Hepatic stellate cell (primary cell): ENCODE results near the gene AQP12B.
"Not testable (repeated sequence)": the region's sequence is repeated elsewhere in the genome, so short reads cannot be mapped to it uniquely, and the experiment has no call there.

ENCODE experiments used
- DNase-seq: peaks from one replicate; pipeline ENCODE4 v3.0.0; 2011; ENCODE audit warnings: low spot score

The AQP12B gene

DNA sequence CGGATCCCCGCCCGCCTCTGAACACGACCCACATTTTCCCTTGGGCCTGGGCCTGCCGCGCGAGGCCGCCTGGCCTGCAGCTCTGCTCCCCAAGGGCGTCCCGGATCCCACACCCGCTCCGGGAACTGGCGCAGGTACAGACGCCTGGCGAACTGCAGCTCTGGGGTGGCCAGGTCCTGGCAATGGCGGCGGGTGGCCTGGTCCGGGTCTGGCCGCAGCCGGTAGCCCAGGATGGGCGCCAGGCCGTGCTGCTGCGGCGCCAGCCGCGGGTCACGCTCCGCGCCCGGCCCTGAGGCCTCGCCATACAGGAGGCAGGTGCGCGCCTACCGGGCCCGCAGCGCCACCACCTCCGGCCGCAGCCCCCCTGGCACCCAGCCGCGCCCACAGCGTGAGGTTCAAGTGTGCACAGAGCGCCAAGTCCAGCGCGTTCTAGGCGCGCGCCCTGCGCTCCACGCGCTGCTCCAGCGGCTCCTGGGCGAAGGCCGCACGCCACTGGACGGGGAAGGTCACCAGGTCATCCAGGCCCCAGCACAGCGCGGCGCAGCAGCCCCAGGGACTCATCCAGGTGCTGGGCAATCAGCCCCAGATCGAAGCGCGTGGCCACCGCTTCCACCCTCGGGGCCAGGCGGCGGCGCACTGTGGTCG lies 18.5 kb upstream of the AQP12B start:
- DNase-seq = no peak

DNA sequence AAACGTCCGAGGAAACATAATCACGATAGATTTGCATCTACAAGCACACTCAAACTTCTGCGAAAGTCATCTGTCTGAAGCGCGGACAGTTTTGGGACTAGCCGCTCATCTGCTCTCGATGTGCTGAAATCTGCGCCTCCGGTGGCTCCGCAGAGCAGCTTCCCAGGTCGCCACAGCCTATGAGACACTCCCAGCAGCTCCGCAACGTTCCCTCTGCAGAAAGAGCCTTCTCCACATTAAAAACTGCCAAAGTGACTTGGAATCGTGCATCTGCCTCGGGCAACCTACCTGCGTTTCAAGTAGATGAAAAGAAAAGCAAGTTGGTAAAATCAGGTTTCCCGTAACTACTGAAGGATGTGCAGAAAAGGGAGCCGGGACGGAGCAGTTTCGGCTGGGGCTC lies 17.9 kb upstream of the AQP12B start:
- DNase-seq = not testable (repeated sequence)

DNA sequence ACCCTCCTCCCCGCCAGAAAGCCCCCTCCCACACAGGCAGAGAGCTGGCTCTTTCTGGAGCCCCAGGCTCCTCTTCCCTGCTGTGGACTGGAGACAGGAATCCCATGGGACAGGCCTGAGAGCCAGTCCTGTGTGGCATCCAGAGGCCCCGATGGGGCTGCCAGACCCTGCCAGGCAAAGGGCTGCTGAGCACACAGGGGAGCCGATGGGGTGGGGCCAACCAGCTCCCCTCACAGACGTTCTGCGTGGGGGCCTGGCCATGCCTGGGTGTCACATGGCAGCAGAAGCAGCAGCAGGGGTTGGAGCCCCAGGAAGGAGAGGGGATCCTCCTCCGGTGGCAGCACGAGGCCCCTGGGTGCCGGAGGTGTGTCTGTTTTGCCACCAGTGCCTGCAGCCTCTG lies 17.1 kb upstream of the AQP12B start:
- not testable (repeated sequence) for DNase-seq

DNA sequence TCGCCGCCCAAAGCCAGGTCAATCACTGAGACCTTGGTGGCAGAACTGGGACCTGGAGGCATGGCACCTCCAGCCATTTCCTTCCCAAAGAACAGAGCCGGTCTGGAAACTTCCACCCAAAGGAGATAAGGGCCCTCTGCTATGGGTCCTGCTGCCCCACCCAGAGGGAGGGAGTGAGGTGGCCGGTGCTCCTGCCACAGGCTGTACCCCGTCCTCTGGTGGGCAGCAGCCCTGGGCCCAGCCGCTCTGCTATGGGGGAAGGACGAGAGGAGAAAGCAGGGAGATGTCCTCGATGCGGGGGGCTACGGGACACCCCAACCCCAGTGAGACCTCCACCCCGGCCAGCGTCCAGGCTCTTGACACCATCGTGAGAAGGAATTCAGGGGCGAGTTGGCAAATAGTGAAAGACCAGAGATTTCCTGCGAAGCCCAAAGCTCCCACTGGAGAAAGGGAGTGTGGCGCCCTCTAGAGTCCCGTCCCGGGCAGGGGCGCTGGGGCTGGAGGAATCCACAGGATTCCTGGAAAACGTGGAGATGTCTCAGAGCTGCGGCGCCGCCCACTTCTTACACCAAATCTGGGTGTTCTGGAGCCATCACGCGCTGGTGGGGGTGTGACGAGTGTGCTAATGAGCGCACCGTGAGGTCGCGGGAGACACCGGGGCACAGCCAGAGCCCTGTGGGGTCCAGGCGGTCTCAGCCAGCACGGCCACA lies 16.3 kb upstream of the AQP12B start:
- not testable (repeated sequence) for DNase-seq

DNA sequence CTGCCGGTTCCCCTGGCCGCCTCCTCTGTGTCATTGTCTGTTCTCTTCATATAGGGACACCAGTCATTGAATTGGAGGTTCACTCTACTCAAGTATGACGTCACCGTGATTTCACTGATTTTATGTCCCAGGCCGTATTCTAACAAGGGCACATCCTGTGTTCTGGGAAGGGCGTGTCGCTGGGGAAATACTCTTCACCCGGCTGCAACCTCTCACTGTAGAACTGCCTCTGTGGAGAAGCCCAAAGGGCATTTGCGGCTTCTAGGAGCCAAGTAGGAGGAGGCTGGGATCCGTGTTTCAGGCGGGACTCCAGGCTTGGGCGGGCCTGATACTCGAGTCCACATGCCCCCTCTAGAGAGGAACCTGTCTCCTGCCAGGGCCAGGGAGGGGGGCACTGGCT lies 13.8 kb upstream of the AQP12B start:
- DNase-seq = not testable (repeated sequence)

DNA sequence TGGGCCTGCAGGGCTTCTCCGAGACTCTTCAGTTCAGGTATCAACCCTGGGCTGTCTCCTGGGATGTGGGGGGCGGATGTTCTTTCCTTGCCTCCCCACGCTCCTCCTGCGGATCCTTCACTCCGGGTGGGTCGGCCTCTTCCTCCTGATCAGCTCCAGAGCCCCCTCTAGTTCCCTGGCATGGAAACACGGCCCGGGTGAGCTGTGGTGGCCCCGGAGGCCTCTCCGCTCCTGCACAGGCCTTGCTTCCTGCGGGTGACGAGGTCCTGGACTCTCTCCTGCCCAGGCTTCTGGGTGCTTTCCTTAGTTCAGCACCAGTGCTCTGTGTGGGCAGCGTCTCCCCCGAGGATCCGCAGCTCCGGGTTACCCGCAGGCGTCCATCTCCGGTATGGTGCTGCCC lies 12.9 kb upstream of the AQP12B start:
- DNase-seq = not testable (repeated sequence)

DNA sequence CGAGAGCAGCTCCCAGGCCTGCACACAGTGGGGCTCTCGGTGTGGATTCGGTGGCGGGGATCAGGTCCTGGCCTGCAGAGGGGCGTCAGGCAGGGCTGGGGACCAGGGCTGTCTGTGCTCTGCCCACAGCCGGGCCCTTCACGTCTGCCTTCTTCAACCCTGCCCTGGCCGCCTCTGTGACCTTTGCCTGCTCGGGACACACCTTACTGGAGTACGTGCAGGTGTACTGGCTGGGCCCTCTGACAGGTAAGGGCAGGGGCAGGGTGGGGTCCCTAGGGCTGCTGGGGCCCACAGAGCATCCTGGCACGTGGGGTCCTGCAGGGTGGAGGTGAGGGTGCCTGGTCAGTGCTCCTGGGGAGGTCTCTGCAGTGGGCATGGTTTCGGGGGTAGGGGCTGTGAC lies 11.6 kb upstream of the AQP12B start:
- not testable (repeated sequence) for DNase-seq

DNA sequence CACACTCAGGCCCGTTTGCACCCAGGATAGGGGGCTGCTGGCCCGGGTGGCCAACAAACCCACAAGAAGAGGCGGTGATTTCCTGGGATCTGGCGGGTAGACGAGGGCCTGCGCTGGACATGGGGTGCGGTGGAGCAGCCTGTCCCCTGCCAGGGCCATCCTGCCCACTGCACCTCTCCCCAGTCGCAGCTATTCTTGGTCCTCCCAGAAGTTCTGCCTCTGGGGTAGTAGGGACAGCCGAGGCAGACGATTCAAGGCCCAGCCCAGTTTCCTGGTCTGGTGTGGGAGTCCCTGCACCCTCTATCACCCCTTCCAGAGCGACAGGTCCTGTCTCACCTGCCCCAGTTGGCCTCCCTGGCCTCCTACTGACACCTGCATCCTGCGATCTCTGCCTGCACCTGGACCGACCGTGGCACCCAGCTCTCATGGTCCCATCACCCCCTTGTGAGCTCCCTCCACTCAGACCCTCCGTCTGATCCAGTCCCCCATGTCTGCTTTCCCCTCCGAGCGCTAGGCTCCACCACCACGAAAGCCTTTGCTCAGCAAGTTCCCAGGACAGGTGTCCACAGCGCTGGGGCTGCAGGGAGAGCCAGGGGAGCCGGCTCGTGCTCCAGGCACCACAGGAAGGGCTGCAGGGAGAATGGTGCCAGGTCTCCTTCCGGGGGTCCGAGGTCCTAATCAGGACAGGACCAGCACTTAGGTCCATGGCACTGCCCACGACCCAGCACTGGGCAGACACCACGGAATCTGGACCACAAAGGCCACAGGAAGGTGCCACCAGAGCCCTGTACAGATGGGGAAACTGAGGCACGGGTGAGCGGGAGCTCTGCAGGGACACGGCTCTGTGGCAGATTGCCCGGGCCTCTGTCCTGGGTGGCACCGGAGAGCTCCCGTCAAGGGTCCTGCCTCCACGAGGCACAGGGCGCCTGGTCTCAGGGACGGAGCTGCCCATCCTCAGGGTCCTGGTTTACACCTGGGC lies 10.2 kb upstream of the AQP12B start:
- DNase-seq = not testable (repeated sequence)

DNA sequence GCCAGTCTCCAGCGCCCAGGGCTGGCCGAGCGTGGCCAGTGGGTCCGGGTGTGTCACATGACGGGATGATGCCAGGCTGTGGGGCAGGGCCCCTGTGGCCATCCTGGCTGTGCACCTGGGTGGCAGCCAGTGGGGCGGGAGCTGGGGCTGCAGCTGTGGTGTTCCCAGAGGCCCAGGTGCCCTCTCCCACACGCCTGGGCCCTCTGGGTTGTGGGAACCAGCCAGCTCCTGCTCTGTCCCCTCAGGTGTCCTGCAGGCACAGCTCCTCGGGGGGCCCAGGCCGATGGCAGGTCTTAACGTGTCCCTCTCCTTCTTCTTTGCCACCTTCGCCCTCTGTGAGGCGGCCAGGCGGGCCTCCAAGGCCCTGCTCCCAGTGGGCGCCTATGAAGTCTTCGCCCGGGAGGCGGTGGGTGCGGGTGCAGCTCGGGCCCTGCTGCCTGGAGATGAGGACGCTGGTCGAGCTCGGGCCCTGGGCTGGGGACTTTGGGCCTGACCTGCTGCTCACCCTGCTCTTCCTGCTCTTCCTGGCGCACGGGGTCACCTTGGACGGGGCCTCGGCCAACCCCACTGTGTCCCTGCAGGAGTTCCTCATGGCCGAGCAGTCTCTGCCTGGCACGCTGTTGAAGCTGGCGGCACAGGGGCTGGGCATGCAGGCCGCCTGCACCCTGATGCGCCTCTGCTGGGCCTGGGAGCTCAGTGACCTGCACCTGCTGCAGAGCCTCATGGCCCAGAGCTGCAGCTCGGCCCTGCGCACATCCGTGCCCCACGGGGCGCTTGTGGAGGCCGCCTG lies 9.1 kb upstream of the AQP12B start, which contains the start of gene AQP12A:
Gene AQP12A, plus strand, starts transcription at position 236 of the 790 bp plus-strand sequence. Its CDS starts 48 bp downstream, at position 284.
- not testable (repeated sequence) for DNase-seq

DNA sequence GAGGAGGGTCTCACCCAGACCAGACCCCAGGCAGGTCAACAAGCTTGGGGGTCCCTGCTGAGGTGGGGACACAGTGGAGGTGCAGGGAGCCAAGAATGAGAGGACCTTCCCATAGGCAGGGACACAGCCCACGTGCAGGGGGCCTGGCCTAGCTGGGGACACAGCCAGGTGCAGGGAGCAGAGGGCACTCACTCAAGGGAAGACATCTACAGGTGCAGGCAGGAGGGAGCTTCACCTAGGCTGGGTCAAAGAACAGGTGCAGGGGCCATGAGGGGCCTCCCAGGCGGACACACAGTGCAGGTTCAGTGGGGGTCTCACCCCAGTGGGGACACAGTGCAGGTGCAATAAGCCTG lies 8.4 kb upstream of the AQP12B start:
- not testable (repeated sequence) for DNase-seq

DNA sequence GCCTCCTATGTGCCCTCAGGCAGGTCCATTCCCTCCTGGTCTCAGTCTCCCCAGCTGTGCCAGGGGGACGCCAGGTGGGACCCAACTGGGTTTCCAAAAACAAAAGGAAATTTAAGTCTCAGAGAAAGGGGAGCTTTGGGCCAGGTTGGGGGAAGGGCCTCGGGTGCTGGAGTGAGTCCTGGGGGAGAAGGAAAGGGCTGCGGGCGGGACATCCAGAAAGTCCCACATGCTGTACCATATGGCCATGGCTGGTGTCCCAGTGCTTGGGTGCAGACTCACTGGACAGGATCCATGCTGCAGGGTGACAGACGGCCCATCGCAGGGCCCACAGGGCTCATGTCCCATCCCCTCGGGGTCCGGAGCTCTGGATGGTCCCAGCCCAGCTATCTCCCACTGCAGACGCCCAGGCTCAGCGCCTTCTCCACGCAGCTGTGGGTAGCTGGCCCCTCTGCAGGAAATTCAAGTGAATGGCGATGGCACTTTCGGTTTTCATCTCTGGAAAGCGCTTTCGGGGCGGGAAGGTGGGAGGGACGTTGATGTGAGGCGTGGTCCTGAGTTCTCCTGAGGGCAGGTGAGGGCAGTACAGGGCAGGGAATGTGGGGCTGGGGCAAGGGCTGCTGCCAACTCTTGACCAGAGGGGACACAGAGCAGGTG lies 7.9 kb upstream of the AQP12B start:
- DNase-seq = not testable (repeated sequence)

DNA sequence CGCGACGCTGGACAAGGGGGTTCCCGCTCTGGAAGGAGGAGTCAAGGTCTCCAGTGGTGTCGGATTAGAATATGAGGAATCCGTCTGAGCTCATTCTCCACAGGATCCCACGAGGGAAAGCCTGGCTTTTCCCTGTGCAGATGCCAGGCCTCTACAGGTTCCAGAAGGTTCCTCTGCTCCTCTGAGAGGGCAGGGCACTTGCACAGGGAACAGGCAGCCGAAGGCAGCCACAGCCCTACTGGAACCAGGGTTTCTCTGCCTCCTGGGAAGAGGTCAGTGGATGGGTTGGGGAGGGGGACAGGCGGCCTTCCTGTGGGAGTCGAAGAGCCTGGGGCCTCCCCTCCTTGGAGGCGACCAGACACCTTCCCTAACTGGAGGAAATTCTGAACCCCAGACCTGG lies 7.3 kb upstream of the AQP12B start:
- DNase-seq = no peak

DNA sequence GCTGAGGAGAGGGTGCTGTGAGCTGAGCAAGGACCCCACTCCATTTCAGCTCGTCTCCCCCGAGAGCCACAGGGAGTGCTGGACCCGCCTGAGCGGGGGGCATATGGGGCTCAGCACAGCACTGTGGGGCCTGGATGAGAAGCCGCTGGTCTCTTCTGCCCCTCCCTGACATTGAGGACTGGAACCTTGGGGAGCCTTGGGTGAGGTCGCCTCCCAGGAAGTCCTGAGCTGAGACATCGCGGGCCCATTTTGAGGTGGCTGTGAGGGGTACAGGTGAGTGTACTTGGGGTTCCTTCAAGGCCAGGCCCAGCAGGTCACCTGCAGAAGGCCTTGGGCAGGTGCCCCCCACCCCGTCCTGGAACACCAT lies 5.9 kb upstream of the AQP12B start:
- DNase-seq = no peak

DNA sequence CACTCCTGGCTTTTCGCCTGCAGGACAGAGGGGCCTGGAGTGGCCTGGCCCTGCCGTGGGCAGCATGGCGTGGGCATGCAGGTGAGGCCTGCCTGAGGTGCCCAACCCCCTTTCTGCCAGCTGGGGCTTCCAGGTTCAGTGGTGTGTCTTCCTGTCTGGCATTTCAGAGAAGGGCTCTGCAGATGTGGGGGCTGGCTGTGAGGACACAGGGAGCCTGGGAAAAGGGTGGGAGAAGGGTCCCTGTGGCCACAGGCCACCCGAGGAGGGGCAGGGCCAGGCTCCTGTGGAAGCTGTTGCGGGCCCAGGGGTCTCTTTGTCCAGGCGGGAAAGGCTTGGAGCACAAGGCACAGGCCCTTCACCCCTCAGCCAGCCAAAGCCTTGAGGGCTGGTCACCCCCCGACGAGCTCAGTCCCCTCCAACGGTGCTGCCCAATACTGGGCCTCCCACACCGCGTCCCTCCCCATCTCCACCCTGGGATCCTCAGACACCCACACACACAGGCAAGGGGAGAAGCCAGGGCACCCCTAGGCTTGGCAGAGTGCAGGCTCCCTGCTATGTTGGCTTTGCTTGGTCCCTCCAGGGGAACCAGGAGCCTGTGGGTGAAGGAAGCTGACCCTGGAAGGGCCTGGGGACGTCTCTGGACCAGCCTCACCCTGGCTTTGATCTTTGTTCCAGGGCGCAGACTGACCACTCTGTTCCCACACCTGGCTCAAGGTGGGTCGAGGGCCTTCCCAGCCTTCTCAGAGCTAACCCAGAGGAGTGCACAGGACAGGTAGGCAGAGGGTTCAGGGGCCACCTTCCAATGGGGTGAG lies 5.3 kb upstream of the AQP12B start:
- no peak for DNase-seq

DNA sequence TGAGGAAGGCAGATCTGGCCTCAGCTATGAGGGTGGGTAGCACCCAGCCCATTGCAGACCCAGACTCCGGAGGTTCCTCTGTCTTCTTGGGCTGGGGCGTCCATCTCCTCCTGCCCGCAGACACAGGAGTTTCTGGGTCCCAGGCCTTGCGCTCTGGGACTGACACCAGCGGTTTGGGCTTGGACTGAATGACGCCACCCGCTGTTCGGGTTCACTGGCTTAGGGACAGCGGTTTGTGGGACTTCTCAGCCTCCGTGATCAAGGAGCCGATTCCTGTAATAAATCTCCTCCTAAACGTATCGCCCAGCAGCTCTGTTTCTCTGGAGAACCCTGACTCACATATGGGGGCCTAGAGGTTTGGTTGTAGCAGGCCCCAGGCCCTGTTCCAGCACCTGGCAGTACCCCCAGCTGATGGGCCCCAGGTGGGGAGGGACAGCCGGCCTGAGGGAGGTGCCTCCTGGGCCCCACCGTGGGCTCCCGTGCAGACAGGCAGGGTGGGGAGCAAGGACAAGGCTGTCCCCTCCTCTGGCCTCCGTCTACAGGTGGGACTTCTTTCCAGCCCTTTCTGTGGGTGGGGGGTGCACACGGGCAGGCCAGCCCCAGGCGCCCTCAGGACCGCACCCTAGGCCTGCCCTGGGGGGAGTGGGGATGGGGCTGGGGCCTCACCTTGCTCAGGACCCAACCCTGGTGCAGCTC lies 4.5 kb upstream of the AQP12B start:
- no peak for DNase-seq

DNA sequence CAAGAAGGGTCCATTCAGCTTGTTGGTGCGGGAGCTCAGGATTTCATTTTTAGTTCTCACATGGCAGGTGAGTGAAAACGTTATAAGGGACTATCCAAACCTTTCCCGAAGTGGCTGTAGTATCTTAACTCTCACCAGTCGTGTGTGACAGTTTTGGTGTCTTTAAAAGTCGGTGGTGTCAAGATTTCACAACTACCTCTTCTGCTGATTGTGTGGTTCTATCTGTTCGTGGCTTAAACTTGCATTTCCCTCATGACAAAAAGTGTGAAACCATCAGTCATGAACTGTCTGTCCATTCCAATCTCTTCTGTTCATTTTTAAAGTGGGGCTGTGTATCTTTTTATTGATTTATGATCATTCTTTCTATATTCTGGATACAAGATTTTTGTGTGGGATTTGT lies 3.8 kb upstream of the AQP12B start:
- no peak for DNase-seq

DNA sequence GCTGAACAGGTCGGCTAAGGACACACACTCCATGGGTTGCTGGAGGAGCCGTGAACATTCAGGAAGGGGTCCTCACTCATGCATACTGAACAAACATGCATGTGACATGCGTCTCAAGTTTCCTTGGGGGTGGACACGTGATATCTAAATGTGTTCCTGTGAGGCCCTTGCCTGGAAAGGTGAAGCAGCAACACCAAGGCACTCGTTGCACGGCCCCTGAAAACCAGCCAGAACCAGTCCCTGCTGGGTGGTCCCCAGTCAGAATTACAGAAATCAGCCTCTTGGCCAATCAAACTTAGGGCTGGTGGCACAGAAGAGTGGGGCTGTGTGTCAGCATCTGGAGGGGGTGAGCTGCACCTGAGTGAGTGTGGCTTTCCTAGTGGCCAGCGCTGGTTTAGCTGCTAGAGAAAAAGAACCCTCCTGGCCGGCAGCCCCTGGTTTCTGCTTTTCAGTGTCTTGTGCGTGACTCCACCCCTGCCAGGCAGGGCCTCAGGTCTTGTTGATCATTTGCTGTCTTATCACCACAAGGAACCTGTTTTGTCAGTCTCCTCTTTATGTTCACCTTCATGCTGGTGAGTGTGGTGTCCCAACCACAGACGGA lies 3.2 kb upstream of the AQP12B start:
- no peak for DNase-seq

DNA sequence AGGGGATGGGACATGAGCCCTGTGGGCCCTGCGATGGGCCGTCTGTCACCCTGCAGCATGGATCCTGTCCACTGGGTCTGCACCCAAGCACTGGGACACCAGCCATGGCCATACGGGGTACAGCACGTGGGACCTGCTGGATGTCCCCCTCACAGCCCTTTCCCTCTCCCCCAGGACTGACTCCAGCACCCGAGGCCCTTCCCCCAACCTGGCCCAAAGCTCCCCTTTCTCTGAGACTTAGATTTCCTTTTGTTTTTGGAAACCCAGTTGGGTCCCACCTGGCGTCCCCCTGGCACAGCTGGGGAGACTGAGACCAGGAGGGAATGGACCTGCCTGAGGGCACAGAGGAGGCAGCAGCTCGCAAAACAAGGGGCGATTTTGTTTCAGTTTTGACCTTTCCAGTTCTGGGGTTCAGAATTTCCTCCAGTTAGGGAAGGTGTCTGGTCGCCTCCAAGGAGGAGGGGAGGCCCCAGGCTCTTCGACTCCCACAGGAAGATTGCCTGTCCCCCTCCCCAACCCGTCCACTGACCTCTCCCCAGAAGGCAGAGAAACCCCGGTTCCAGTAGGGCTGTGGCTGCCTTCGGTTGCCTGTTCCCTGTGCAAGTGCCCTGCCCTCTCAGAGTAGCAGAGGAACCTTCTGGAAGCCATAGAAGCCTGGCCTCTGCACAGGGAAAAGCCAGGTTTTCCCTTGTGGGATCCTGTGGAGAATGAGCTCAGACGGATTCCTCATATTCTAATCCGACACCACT lies 1.5 kb upstream of the AQP12B start:
- not testable (repeated sequence) for DNase-seq
